ENCODE measurements around the gene NPTX2. TPM values are rescaled to one million over a fixed set of nuclear protein-coding genes. Genes with fewer than 3 reads are reported as not detected.
"Not testable (repeated sequence)": the region's sequence is repeated elsewhere in the genome, so short reads cannot be mapped to it uniquely, and the experiment has no call there.

The NPTX2 gene
- total RNA-seq, 4 donors from 2014 or later, result 4.3 to 13.7 (median 8.6) TPM

DNA sequence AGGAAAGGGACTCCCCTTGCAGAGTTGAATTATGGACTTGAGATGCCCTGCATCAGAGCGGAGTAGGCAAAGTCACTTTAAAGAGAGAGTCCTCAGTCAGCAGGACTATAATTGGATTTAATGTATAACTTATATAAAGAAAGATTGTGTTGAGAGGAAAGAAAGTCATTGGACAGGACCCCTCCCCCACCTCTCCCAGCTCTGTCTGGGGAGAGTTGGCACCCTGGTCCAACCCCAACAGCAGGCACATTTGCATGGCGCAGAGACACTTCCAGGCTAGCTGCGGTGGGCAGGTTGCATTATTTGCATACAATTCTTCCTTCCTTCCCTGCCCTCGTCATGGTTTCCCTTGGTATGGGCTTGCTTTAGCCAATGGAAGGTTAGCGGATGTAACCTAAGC lies 46.1 kb upstream of the NPTX2 start:
- 79% methylated on average over 5 of the region's 5 CpGs for WGBS
- peaks cover 6% of the 10 kb centered on the region for H3K9me3 ChIP-seq

GRCh38 chr7:98571986-98572385 lies 45.1 kb upstream of the NPTX2 start:
- H3K27ac ChIP-seq, result no peak overlapping the region
- H3K36me3 ChIP-seq, result no peaks in the 10 kb centered on the region
- whole genome bisulfite sequencing, result 58% methylated on average over 6 of the region's 6 CpGs
- TF ChIP-seq POLR2AphosphoS5 (IDR thresholded peaks at IDR 0.05) (no peak), POLR2A (IDR thresholded peaks at IDR 0.05) (no peak), EP300 (IDR thresholded peaks at IDR 0.05) (no peak)
- TF ChIP-seq, protein P1, sequence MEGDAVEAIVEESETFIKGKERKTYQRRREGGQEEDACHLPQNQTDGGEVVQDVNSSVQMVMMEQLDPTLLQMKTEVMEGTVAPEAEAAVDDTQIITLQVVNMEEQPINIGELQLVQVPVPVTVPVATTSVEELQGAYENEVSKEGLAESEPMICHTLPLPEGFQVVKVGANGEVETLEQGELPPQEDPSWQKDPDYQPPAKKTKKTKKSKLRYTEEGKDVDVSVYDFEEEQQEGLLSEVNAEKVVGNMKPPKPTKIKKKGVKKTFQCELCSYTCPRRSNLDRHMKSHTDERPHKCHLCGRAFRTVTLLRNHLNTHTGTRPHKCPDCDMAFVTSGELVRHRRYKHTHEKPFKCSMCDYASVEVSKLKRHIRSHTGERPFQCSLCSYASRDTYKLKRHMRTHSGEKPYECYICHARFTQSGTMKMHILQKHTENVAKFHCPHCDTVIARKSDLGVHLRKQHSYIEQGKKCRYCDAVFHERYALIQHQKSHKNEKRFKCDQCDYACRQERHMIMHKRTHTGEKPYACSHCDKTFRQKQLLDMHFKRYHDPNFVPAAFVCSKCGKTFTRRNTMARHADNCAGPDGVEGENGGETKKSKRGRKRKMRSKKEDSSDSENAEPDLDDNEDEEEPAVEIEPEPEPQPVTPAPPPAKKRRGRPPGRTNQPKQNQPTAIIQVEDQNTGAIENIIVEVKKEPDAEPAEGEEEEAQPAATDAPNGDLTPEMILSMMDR (IDR thresholded peaks at IDR 0.05), result no peak
- no peak for DNase-seq (ENCODE audit: low spot score in 2 of 2)
- H3K9me3 ChIP-seq, result peaks cover 9% of the 10 kb centered on the region
- H3K27me3 ChIP-seq, result no peaks in the 10 kb centered on the region
- no peak overlapping the region for H3K4me3 ChIP-seq
- H3K4me1 ChIP-seq, result no peaks in the 10 kb centered on the region

More for the DNA sequence above, 46.1 kb upstream of the NPTX2 start:
- H3K36me3 ChIP-seq, result no peaks in the 10 kb centered on the region
- TF ChIP-seq POLR2A (IDR thresholded peaks at IDR 0.05), result no peak
- no peak for TF ChIP-seq EP300 (IDR thresholded peaks at IDR 0.05)
- TF ChIP-seq POLR2AphosphoS5 (IDR thresholded peaks at IDR 0.05), result no peak
- TF ChIP-seq, protein P1 (IDR thresholded peaks at IDR 0.05), result no peak
- no peak overlapping the region for H3K4me3 ChIP-seq
- no peak overlapping the region for H3K27ac ChIP-seq
- no peak for DNase-seq (ENCODE audit: low spot score in 2 of 2)
- no peaks in the 10 kb centered on the region for H3K27me3 ChIP-seq
- no peaks in the 10 kb centered on the region for H3K4me1 ChIP-seq

GRCh38 chr7:98572716-98573115 lies 44.4 kb upstream of the NPTX2 start:
- DNase-seq (ENCODE audit: low spot score in 2 of 2); H3K27ac ChIP-seq; H3K4me3 ChIP-seq; H3K4me1 ChIP-seq; H3K27me3 ChIP-seq; H3K36me3 ChIP-seq: not testable (repeated sequence)
- 88% methylated on average over 9 of the region's 9 CpGs for WGBS
- H3K9me3 ChIP-seq, result peaks cover 11% of the 10 kb centered on the region

DNA sequence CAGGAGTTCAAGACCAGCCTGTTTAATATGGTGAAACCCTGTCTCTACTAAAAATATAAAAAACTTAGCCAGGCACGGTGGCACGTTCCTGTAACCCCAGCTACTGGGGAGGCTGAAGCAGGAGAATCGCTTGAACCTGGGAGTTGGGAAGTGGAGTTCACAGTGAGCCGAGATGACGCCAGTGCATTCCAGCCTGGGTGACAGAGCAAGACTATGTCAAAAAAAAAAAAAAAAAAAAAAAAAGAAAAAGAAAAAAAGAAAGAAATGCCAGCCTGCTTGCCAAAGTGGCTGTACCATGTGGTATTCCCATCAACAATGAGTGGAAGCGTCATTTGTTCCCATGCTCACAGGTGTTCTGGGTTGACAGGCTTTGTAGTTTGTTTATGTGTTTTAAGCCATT lies 43.3 kb upstream of the NPTX2 start:
- TF ChIP-seq POLR2AphosphoS5 (IDR thresholded peaks at IDR 0.05), result no peak
- no peak for TF ChIP-seq POLR2A (IDR thresholded peaks at IDR 0.05)
- TF ChIP-seq, protein P1 (IDR thresholded peaks at IDR 0.05), result no peak
- TF ChIP-seq EP300 (IDR thresholded peaks at IDR 0.05), result no peak
- WGBS, result 77% methylated on average over 6 of the region's 6 CpGs

DNA sequence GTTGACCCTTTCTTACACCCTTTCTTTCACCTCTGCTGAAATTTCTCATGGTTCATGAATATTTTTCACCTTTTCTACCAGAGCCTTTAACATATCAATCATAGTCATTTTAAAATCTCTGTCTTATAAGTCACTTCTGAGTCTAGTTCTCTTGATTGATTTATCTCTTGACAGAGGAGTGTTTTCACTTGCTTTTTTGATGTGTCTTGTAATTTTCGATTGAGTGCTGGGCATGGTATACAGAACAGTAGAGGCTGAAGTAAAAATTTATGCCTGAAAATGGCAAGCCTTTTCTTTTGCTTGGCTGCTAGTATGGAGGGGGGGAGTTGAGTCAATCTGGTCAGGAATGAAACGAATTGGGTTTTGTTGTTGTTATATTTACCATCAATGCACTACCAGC lies 41.2 kb upstream of the NPTX2 start:
- no peaks in the 10 kb centered on the region for H3K27me3 ChIP-seq
- no peak overlapping the region for H3K4me3 ChIP-seq
- 69% methylated on average over 2 of the region's 2 CpGs for WGBS
- H3K4me1 ChIP-seq, result no peaks in the 10 kb centered on the region
- TF ChIP-seq EP300 (IDR thresholded peaks at IDR 0.05) (no peak), POLR2AphosphoS5 (IDR thresholded peaks at IDR 0.05) (no peak), POLR2A (IDR thresholded peaks at IDR 0.05) (no peak)
- TF ChIP-seq, protein P1 (IDR thresholded peaks at IDR 0.05), result no peak
- peaks cover 13% of the 10 kb centered on the region for H3K9me3 ChIP-seq
- DNase-seq (ENCODE audit: low spot score in 2 of 2), result no peak
- no peaks in the 10 kb centered on the region for H3K36me3 ChIP-seq
- no peak overlapping the region for H3K27ac ChIP-seq

More for the DNA sequence above, 43.3 kb upstream of the NPTX2 start:
- DNase-seq (ENCODE audit: low spot score in 2 of 2), result no peak
- Histone ChIP-seq H3K4me1 (no peaks in the 10 kb centered on the region), H3K4me3 (no peak overlapping the region), H3K27ac (no peak overlapping the region), H3K36me3 (no peaks in the 10 kb centered on the region), H3K9me3 (peaks cover 13% of the 10 kb centered on the region), H3K27me3 (no peaks in the 10 kb centered on the region)

GRCh38 chr7:98584830-98585229 lies 32.3 kb upstream of the NPTX2 start:
- Histone ChIP-seq H3K4me1 (no peaks in the 10 kb centered on the region), H3K4me3 (no peak overlapping the region), H3K36me3 (no peaks in the 10 kb centered on the region), H3K9me3 (no peaks in the 10 kb centered on the region), H3K27ac (no peak overlapping the region), H3K27me3 (no peaks in the 10 kb centered on the region)
- DNase-seq (ENCODE audit: low spot score in 2 of 2), result no peak
- TF ChIP-seq, protein P1 (IDR thresholded peaks at IDR 0.05), result no peak
- no peak for TF ChIP-seq POLR2AphosphoS5 (IDR thresholded peaks at IDR 0.05)
- TF ChIP-seq EP300 (IDR thresholded peaks at IDR 0.05), result no peak
- TF ChIP-seq POLR2A (IDR thresholded peaks at IDR 0.05), result no peak

Measured in suprapubic skin (tissue), 4 donors.